ENCODE measurements around the gene AGFG1.

- TF ChIP-seq ZNF274 (IDR thresholded peaks at IDR 0.05; ENCODE audit: low read depth, low read length) (no peak), SUZ12 (IDR thresholded peaks at IDR 0.05; ENCODE audit: extremely low read depth, insufficient read depth, insufficient read length) (no peak)
Measured at GRCh38 chr2:227433171-227433570, 38.8 kb upstream of the AGFG1 start.
